ENCODE data around the gene SULF2.

SULF2 gene

GRCh38 chr20:47631078-47631477 lies 154.2 kb downstream of the SULF2 start:
- H3K9me3 ChIP-seq (replicated peaks in 1 of 11), result no peaks in the 10 kb centered on the region
- H3K27me3 ChIP-seq, result no peaks in the 10 kb centered on the region
- H3K4me3 ChIP-seq, result no peak overlapping the region
- peaks cover 0 to 82% (median 0%) of the 10 kb centered on the region in 11 experiments; a peak in 6 of 22 replicates for H4K20me1 ChIP-seq
- H3K36me3 ChIP-seq, result peaks cover 92 to 100% (median 98%) of the 10 kb centered on the region in 11 experiments
- no peak overlapping the region for H3K4me2 ChIP-seq
- no peaks in the 10 kb centered on the region for H3K4me1 ChIP-seq
- TF ChIP-seq Cebpa-rat (IDR thresholded peaks at IDR 0.05), result no peak
- H3K9ac ChIP-seq, result no peak overlapping the region
- H3K27ac ChIP-seq, result no peak overlapping the region

- H3K4me2 ChIP-seq, result no peak overlapping the region
- H3K9ac ChIP-seq, result no peak overlapping the region
- peaks cover 90 to 100% (median 98%) of the 10 kb centered on the region in 11 experiments for H3K36me3 ChIP-seq
- TF ChIP-seq Cebpa-rat (IDR thresholded peaks at IDR 0.05), result no peak
- no peak overlapping the region for H3K4me3 ChIP-seq
- H3K27ac ChIP-seq, result no peak overlapping the region
- no peaks in the 10 kb centered on the region for H3K27me3 ChIP-seq
- peaks cover 0 to 86% (median 0%) of the 10 kb centered on the region in 11 experiments; a peak in 6 of 22 replicates for H4K20me1 ChIP-seq
- no peaks in the 10 kb centered on the region for H3K4me1 ChIP-seq
- no peaks in the 10 kb centered on the region for H3K9me3 ChIP-seq (replicated peaks in 1 of 11)
Observed at GRCh38 chr20:47629907-47630306, 155.4 kb downstream of the SULF2 start.

GRCh38 chr20:47627540-47627939 lies 157.7 kb downstream of the SULF2 start:
- no peak for TF ChIP-seq Cebpa-rat (IDR thresholded peaks at IDR 0.05)
- no peaks in the 10 kb centered on the region for H3K27me3 ChIP-seq
- H3K27ac ChIP-seq, result no peak overlapping the region
- H3K36me3 ChIP-seq, result peaks cover 88 to 100% (median 98%) of the 10 kb centered on the region in 11 experiments
- H3K9ac ChIP-seq, result no peak overlapping the region
- H3K9me3 ChIP-seq (replicated peaks in 1 of 11), result no peaks in the 10 kb centered on the region
- H3K4me2 ChIP-seq, result no peak overlapping the region
- H3K4me3 ChIP-seq, result no peak overlapping the region
- no peaks in the 10 kb centered on the region for H3K4me1 ChIP-seq
- H4K20me1 ChIP-seq, result peaks cover 0 to 88% (median 0%) of the 10 kb centered on the region in 11 experiments; a peak in 7 of 22 replicates

GRCh38 chr20:47623206-47623605 lies 162.1 kb downstream of the SULF2 start:
- H3K4me2 ChIP-seq, result no peak overlapping the region
- peaks cover 0 to 12% (median 7%) of the 10 kb centered on the region in 10 experiments; a peak in 11 of 20 replicates for H3K4me1 ChIP-seq
- no peaks in the 10 kb centered on the region for H3K27me3 ChIP-seq
- no peak overlapping the region for H3K9ac ChIP-seq
- H3K4me3 ChIP-seq, result no peak overlapping the region
- TF ChIP-seq Cebpa-rat (IDR thresholded peaks at IDR 0.05), result no peak
- no peak overlapping the region for H3K27ac ChIP-seq
- peaks cover 0 to 96% (median 19%) of the 10 kb centered on the region in 11 experiments; a peak in 16 of 22 replicates for H4K20me1 ChIP-seq
- H3K9me3 ChIP-seq (replicated peaks in 1 of 11), result no peaks in the 10 kb centered on the region
- peaks cover 60 to 72% (median 63%) of the 10 kb centered on the region in 11 experiments for H3K36me3 ChIP-seq

- TF ChIP-seq Cebpa-rat (IDR thresholded peaks at IDR 0.05), result no peak
- H3K4me1 ChIP-seq, result peaks cover 0 to 15% (median 7%) of the 10 kb centered on the region in 10 experiments; a peak in 11 of 20 replicates
Observed at GRCh38 chr20:47622118-47622665, 163.1 kb downstream of the SULF2 start.

GRCh38 chr20:47620808-47621805 lies 164.2 kb downstream of the SULF2 start:
- Histone ChIP-seq H4K20me1 (peaks cover 0 to 99% (median 29%) of the 10 kb centered on the region in 11 experiments; a peak in 16 of 22 replicates), H3K9me3 (replicated peaks in 1 of 11) (no peaks in the 10 kb centered on the region), H3K4me1 (peaks cover 0 to 21% (median 10%) of the 10 kb centered on the region in 10 experiments; a peak in 11 of 20 replicates), H3K9ac (peak overlapping the region in 2 of 11 experiments; percentile 2 to 24; a peak in 1 of 22 replicates), H3K4me2 (peak overlapping the region in 2 of 11 experiments; percentile 4 to 43; a peak in 5 of 22 replicates), H3K27me3 (no peaks in the 10 kb centered on the region), H3K4me3 (no peak overlapping the region), H3K36me3 (peaks cover 39 to 70% (median 45%) of the 10 kb centered on the region in 11 experiments), H3K27ac (no peak overlapping the region)
- TF ChIP-seq Cebpa-rat (IDR thresholded peaks at IDR 0.05), result no peak

More at GRCh38 chr20:47622118-47622665, 163.1 kb downstream of the SULF2 start:
- Histone ChIP-seq H3K9me3 (replicated peaks in 1 of 11) (no peaks in the 10 kb centered on the region), H3K4me2 (no peak overlapping the region), H3K36me3 (peaks cover 50 to 70% (median 55%) of the 10 kb centered on the region in 11 experiments), H3K27me3 (no peaks in the 10 kb centered on the region), H3K27ac (no peak overlapping the region), H4K20me1 (peaks cover 0 to 98% (median 19%) of the 10 kb centered on the region in 11 experiments; a peak in 16 of 22 replicates), H3K4me3 (no peak overlapping the region), H3K9ac (no peak overlapping the region)

GRCh38 chr20:47618479-47618878 lies 166.8 kb downstream of the SULF2 start:
- Histone ChIP-seq H3K9me3 (replicated peaks in 1 of 11) (no peaks in the 10 kb centered on the region), H3K36me3 (peaks cover 13 to 44% (median 19%) of the 10 kb centered on the region in 11 experiments), H3K4me1 (peaks cover 0 to 21% (median 10%) of the 10 kb centered on the region in 10 experiments; a peak in 16 of 20 replicates), H3K27ac (no peak overlapping the region), H3K9ac (no peak overlapping the region), H4K20me1 (peaks cover 0 to 97% (median 29%) of the 10 kb centered on the region in 11 experiments; a peak in 17 of 22 replicates), H3K4me2 (no peak overlapping the region), H3K27me3 (no peaks in the 10 kb centered on the region), H3K4me3 (no peak overlapping the region)
- TF ChIP-seq Cebpa-rat (IDR thresholded peaks at IDR 0.05), result no peak

GRCh38 chr20:47614703-47615309 lies 170.5 kb downstream of the SULF2 start:
- Histone ChIP-seq H3K4me1 (peaks cover 16 to 39% (median 24%) of the 10 kb centered on the region in 10 experiments), H3K27ac (no peak overlapping the region), H3K9me3 (replicated peaks in 1 of 11) (no peaks in the 10 kb centered on the region), H3K4me3 (no peak overlapping the region), H3K27me3 (no peaks in the 10 kb centered on the region), H3K4me2 (no peak overlapping the region), H3K36me3 (peaks cover 0 to 34% (median 8%) of the 10 kb centered on the region in 11 experiments; a peak in 12 of 22 replicates), H4K20me1 (peaks cover 0 to 98% (median 14%) of the 10 kb centered on the region in 11 experiments; a peak in 15 of 22 replicates), H3K9ac (no peak overlapping the region)
- no peak for TF ChIP-seq Cebpa-rat (IDR thresholded peaks at IDR 0.05)

All from BLaER1 treated with 17β-estradiol and CSF1 and Interleukin-3, amounts not matched to agents 10 nM and 100 nM (cell line).